ENCODE results near the gene NAV3. TPM values are rescaled to one million over a fixed set of nuclear protein-coding genes. Genes with fewer than 3 reads are reported as not detected.

Gene NAV3
- total and polyA plus RNA-seq, 9 of the 15 experiments (the other 6 are each of a cell fraction or from before 2014, with no cell fraction given): 0.04 TPM; not detected in 8

- Histone ChIP-seq H2AFZ (ENCODE audit: low read depth, low read length) (no peak overlapping the region), H3K4me3 (no peak overlapping the region), H3K4me1 (replicated peaks in 1 of 2; ENCODE audit: control insufficient read depth in 2 of 2, insufficient read depth in 2 of 2, low read length in 2 of 2) (no peaks in the 10 kb centered on the region), H3K79me2 (ENCODE audit: control insufficient read depth, insufficient read depth, low read length) (no peaks in the 10 kb centered on the region), H3K9me3 (replicated peaks; ENCODE audit: control insufficient read depth, insufficient read depth, low read depth, low read length) (no peaks in the 10 kb centered on the region), H3K9me1 (ENCODE audit: control insufficient read depth, insufficient read depth, low read length) (no peaks in the 10 kb centered on the region), H3K27me3 (ENCODE audit: control insufficient read depth in 2 of 2, insufficient read depth in 2 of 2, low read length in 2 of 2) (no peaks in the 10 kb centered on the region), H4K20me1 (replicated peaks; ENCODE audit: control insufficient read depth, insufficient read depth, low read length) (no peaks in the 10 kb centered on the region), H3K9ac (ENCODE audit: insufficient read depth in 1 of 2, low read depth in 2 of 2, low read length in 2 of 2) (no peak overlapping the region), H3K27ac (ENCODE audit: extremely low read depth, low read depth, low read length) (no peak overlapping the region), H3K36me3 (ENCODE audit: control insufficient read depth, insufficient read depth, low read length) (no peaks in the 10 kb centered on the region), H3K4me2 (ENCODE audit: insufficient read depth, low read length) (no peak overlapping the region)
- ATAC-seq: no peak
- no peak for DNase-seq (ENCODE audit: extremely low read depth in 1 of 4, low spot score in 3 of 4)
- no peak for FAIRE-seq
- CTCF ChIA-PET (ENCODE audit: low intra/inter-chr PET ratio): no interaction called here
- in situ Hi-C loops (cut with MboI) (no loop called here), intact Hi-C loops (cut with micrococcal nuclease) (no loop called here)
- POLR2A ChIA-PET: no interaction called here
- TF ChIP-seq ZFP36 (IDR thresholded peaks at IDR 0.05; ENCODE audit: low read depth, low read length, partially characterized antibody) (no peak), L3MBTL2 (IDR thresholded peaks at IDR 0.05) (no peak), SNAPC5 (CRISPR knock-in tag; IDR thresholded peaks at IDR 0.05) (no peak), TARDBP (IDR thresholded peaks at IDR 0.05) (no peak), ELF1 (tag; IDR thresholded peaks at IDR 0.05) (no peak), CHD1 (IDR thresholded peaks at IDR 0.05; ENCODE audit: low read length) (no peak), SRSF9 (IDR thresholded peaks at IDR 0.05; ENCODE audit: borderline replicate concordance, low read depth, low read length) (no peak), POLR2AphosphoS2 (IDR thresholded peaks at IDR 0.05; ENCODE audit: low read length) (no peak), STAT5B (CRISPR knock-in tag; IDR thresholded peaks at IDR 0.05) (no peak), SETDB1 (IDR thresholded peaks at IDR 0.05; ENCODE audit: low read length) (no peak), PCBP2 (IDR thresholded peaks at IDR 0.05; ENCODE audit: low read depth, low read length, poor library complexity, severe bottlenecking) (no peak), NR2C1 (IDR thresholded peaks at IDR 0.05) (no peak), NR2C1 (tag; IDR thresholded peaks at IDR 0.05) (no peak), BRD4 (IDR thresholded peaks at IDR 0.05) (no peak), CHAMP1 (IDR thresholded peaks at IDR 0.05) (no peak), RB1 (IDR thresholded peaks at IDR 0.05; ENCODE audit: low read depth) (no peak), PHB (CRISPR knock-in tag; IDR thresholded peaks at IDR 0.05) (no peak), ARID3A (IDR thresholded peaks at IDR 0.05; ENCODE audit: borderline replicate concordance, low read depth, low read length) (no peak), ZNF165 (CRISPR knock-in tag; IDR thresholded peaks at IDR 0.05; ENCODE audit: borderline replicate concordance) (no peak)
- TF ChIP-seq, protein P1, sequence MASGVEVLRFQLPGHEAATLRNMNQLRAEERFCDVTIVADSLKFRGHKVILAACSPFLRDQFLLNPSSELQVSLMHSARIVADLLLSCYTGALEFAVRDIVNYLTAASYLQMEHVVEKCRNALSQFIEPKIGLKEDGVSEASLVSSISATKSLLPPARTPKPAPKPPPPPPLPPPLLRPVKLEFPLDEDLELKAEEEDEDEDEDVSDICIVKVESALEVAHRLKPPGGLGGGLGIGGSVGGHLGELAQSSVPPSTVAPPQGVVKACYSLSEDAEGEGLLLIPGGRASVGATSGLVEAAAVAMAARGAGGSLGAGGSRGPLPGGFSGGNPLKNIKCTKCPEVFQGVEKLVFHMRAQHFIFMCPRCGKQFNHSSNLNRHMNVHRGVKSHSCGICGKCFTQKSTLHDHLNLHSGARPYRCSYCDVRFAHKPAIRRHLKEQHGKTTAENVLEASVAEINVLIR (CRISPR knock-in tag; IDR thresholded peaks at IDR 0.05): no peak
- BruUV-seq (replicated peaks): no TSS peak
- under 1% methylated on average over 5 of the region's 5 CpGs for WGBS (ENCODE audit: insufficient coverage, low coverage, missing lambda C conversion rate)
These were observed 251.1 kb downstream of the NAV3 start for GRCh38 chr12:78081590-78082314.
